Omental fat pad (tissue), 4 donors: ENCODE measurements around the gene PSMD11. TPM values are rescaled to one million over a fixed set of nuclear protein-coding genes. Genes with fewer than 3 reads are reported as not detected.

ENCODE experiments used
- ATAC-seq: fragments of 150-250 bp; one replicate; pipeline ENCODE4 v1.9.1; 2016; ENCODE audit warnings: mild to moderate bottlenecking, moderate library complexity; ENCODE audit not compliant: low FRiP score
- DNase-seq: peaks from one replicate; pipeline ENCODE4 v3.0.0-alpha.2; 2019; ENCODE audit warnings: low spot score
- CTCF ChIP-seq, 3 donors: fragments of 450-650 bp; IDR thresholded peaks; one replicate each; pipeline ENCODE4 v1.5.1; 2016 to 2017; ENCODE audit warnings: antibody characterized with exemption in 3 of 3, mild to moderate bottlenecking in 3 of 3, moderate library complexity in 2 of 3
- total RNA-seq, 4 donors: library from RNA; depleted of rRNA; stranded (reverse); fragments of >200 nt; gene quantifications; one replicate each; pipeline ENCODE4 v1.1.0, GENCODE V29; 2016

The PSMD11 gene
- total RNA-seq, 4 donors from 2014 or later: 58.2 to 114 (median 67.0) TPM

- no peak for TF ChIP-seq CTCF (IDR thresholded peaks at IDR 0.05)
- ATAC-seq (no peak), DNase-seq (no peak)
These were observed 68.0 kb downstream of the PSMD11 start for GRCh38 chr17:32512328-32512727.

- ATAC-seq: no peak
- no peak for DNase-seq
- no peak for TF ChIP-seq CTCF (IDR thresholded peaks at IDR 0.05)
These were observed 69.3 kb downstream of the PSMD11 start for GRCh38 chr17:32513579-32513978.

GRCh38 chr17:32514606-32515005 is 70.3 kb downstream of the PSMD11 start:
- ATAC-seq (no peak), DNase-seq (no peak)
- TF ChIP-seq CTCF (IDR thresholded peaks at IDR 0.05): no peak

- no peak for TF ChIP-seq CTCF (IDR thresholded peaks at IDR 0.05)
- ATAC-seq (no peak), DNase-seq (no peak)
These were observed 71.5 kb downstream of the PSMD11 start for GRCh38 chr17:32515677-32516383.

GRCh38 chr17:32516450-32516849 is 72.1 kb downstream of the PSMD11 start:
- no peak for TF ChIP-seq CTCF (IDR thresholded peaks at IDR 0.05)
- ATAC-seq: no peak
- DNase-seq: no peak

GRCh38 chr17:32516940-32517701 is 72.8 kb downstream of the PSMD11 start:
- no peak for DNase-seq
- ATAC-seq: no peak
- TF ChIP-seq CTCF (IDR thresholded peaks at IDR 0.05): no peak

- TF ChIP-seq CTCF (IDR thresholded peaks at IDR 0.05): no peak
- DNase-seq (no peak), ATAC-seq (no peak)
These were observed 73.7 kb downstream of the PSMD11 start for GRCh38 chr17:32517982-32518381.
